ENCODE measurements around the gene NUP62. TPM values are rescaled to one million over a fixed set of nuclear protein-coding genes. Genes with fewer than 3 reads are reported as not detected.
A peak's percentile ranks its signal among the peaks of the same experiment; 100 is the strongest.

NUP62 gene
- total and polyA plus RNA-seq, 8 donors: 39.2 to 66.2 (median 60.0) TPM

DNA sequence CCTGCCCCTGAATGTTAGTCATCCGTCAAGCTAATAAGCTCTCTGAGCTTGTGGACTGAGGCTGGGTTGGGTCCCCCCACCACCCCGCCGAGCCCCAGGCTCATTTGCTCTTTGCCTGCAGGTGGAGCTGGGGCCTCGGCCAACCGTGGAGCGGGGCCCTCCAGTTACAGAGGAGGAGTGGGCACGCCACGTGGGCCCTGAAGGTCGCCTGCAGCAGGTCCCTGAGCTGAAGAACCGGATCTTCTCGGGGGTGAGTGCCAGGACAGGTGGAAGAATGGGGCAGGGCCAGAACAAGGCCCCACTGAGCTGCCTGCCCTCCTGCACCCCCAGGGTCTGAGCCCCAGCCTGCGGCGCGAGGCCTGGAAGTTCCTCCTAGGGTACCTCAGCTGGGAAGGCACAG is 46.7 kb downstream of the NUP62 start:
- DNase-seq: peak in 1 of 4 donors; percentile 71
- Histone ChIP-seq H3K4me1 (peaks cover 0 to 22% of the 10 kb centered on the region in 2 donors), H3K9me3 (no peaks in the 10 kb centered on the region), H3K27me3 (no peaks in the 10 kb centered on the region), H3K4me3 (no peak overlapping the region), H3K27ac (no peak overlapping the region), H3K36me3 (peaks cover 0 to 84% of the 10 kb centered on the region in 2 donors)
- no peak for TF ChIP-seq CTCF (IDR thresholded peaks at IDR 0.05)
- no peak for ATAC-seq
- intact Hi-C loops (cut with DNase I): no loop called here

GRCh38 chr19:49881672-49882394 is 47.5 kb downstream of the NUP62 start:
- H3K27me3 ChIP-seq: no peaks in the 10 kb centered on the region
- no peaks in the 10 kb centered on the region for H3K9me3 ChIP-seq
- H3K36me3 ChIP-seq: peaks cover 0 to 78% of the 10 kb centered on the region in 2 donors
- H3K4me1 ChIP-seq: peaks cover 0 to 22% of the 10 kb centered on the region in 2 donors
- no peak for TF ChIP-seq CTCF (IDR thresholded peaks at IDR 0.05)
- DNase-seq (peak in 1 of 4 donors; percentile 74), ATAC-seq (no peak)
- intact Hi-C loops (cut with DNase I): no loop called here
- no peak overlapping the region for H3K27ac ChIP-seq
- H3K4me3 ChIP-seq: no peak overlapping the region

DNA sequence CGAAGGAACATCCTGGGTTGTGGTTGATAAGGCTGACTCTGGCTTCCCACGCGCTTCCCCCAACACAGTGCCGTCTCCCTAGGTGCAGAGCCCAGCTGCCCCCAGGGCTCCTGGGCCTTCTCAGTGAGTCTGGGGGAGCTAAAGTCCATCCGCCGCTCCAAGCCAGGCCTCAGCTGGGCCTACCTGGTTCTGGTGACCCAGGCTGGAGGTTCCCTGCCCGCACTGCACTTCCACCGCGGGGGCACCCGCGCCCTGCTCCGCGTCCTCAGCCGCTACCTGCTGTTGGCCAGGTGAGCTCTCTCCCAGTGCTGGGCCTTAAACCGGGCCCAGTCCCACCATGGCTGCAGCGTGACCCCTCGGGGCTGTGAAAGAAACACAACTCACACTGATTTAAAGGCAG is 48.1 kb downstream of the NUP62 start:
- no peaks in the 10 kb centered on the region for H3K27me3 ChIP-seq
- peaks cover 0 to 71% of the 10 kb centered on the region in 2 donors for H3K36me3 ChIP-seq
- no peak for TF ChIP-seq CTCF (IDR thresholded peaks at IDR 0.05)
- peaks cover 0 to 22% of the 10 kb centered on the region in 2 donors for H3K4me1 ChIP-seq
- DNase-seq (peak in 1 of 4 donors; percentile 65), ATAC-seq (no peak)
- H3K27ac ChIP-seq: no peak overlapping the region
- intact Hi-C loops (cut with DNase I): no loop called here
- no peaks in the 10 kb centered on the region for H3K9me3 ChIP-seq
- H3K4me3 ChIP-seq: no peak overlapping the region

DNA sequence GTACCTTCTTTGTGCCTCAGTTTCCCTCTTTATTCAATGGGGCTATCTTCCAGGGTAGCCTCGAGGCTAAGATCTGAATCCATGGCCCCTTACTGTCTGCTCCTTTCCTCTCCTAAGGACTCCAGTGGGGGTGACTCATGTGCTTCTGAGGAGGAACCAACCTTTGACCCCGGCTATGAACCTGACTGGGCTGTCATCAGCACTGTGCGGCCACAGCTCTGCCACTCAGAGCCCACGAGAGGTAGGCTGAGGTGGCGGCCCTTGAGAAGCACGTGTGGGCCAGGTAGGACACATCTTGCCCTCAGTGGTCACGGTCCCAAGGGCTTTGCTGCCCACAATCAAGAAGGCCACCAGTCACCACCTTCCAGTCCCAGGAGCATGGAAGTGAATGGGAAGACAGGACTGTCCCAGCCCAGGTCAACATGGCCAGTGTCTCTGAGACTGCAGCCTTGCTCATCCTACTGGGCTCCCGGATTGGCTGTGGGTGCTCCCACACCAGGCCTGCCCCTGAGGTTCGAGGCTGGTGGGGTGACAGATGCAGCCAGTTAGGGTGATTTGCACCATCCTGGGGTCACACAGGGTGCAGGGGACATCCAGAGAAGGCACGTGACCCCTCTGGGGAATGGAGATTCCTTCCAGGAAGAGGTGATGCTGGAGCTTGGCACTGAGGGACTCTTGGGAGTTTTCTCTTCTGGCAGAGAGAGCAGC is 49.0 kb downstream of the NUP62 start:
- Histone ChIP-seq H3K9me3 (no peaks in the 10 kb centered on the region), H3K4me3 (no peak overlapping the region), H3K36me3 (peaks cover 0 to 64% of the 10 kb centered on the region in 2 donors), H3K27me3 (no peaks in the 10 kb centered on the region), H3K27ac (no peak overlapping the region), H3K4me1 (peaks cover 0 to 28% of the 10 kb centered on the region in 2 donors)
- no peak for TF ChIP-seq CTCF (IDR thresholded peaks at IDR 0.05)
- intact Hi-C loops (cut with DNase I): no loop called here
- DNase-seq: peak in 1 of 4 donors; percentile 53
- no peak for ATAC-seq

- Histone ChIP-seq H3K4me1 (peaks cover 0 to 37% of the 10 kb centered on the region in 2 donors), H3K27ac (no peak overlapping the region), H3K4me3 (no peak overlapping the region), H3K36me3 (peaks cover 0 to 58% of the 10 kb centered on the region in 2 donors), H3K27me3 (no peaks in the 10 kb centered on the region), H3K9me3 (no peaks in the 10 kb centered on the region)
- intact Hi-C loops (cut with DNase I): no loop called here
- no peak for ATAC-seq
- DNase-seq: peak in 1 of 4 donors; percentile 68
- TF ChIP-seq CTCF (IDR thresholded peaks at IDR 0.05): no peak
Measured at GRCh38 chr19:49879243-49879963, 49.9 kb downstream of the NUP62 start.

Measured in left lung (tissue), 10 donors.